GM19025 (cell line): ENCODE data around the gene LBX1.

Source experiments
- ATAC-seq: cut with Tn5 transposase; IDR thresholded peaks from one replicate; pipeline ENCODE4 v1.9.1; 2021; ENCODE audit warnings: mild to moderate bottlenecking, low read depth, moderate library complexity; ENCODE audit not compliant: unreplicated experiment

Gene LBX1

DNA sequence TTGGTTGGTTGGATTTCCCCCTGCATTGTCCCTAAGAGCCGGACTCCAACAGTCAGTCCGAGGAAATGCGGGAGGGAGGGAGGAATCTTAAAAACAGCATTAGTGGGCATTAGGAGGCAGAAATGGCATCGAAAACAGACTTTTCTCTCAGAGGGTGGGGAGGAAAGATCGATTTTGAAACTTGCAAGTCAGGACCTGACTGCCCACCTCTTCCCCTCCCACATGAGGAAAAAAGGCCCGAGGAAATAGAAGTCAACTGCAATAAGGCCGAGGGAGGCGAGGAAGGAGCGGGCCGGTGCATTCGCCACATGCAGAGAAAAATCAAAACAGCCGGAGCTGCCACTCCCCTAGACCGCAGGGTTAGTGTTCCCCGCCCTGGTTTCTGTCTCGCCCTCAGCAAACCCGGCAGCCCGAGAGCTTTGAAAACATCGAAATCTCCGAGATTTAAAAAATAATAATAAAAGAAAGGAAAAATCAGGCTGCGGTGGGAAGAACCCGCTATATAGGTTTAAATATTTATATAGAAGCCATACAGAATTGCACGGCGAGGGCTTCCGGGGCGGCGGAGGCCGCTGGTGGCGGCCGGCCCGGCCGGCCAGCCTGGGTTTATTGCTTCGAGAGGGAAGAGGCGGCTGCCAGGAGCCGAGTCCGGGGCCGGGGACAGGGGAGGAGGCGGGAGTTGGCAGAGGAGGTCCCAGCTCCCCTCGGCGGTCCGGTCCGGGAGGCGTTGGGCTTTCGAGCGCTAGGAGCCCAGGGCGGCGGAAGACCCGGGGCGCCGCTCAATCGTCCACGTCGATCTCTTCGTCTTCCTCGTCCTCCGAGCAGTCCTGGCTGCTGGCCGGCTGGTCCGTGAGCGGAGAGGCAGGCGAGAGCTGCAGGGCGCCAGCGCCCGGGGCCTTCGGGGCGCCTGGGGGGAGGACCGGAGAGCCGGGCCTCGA is 2.5 kb downstream of the LBX1 start:
- ATAC-seq, result no peak

DNA sequence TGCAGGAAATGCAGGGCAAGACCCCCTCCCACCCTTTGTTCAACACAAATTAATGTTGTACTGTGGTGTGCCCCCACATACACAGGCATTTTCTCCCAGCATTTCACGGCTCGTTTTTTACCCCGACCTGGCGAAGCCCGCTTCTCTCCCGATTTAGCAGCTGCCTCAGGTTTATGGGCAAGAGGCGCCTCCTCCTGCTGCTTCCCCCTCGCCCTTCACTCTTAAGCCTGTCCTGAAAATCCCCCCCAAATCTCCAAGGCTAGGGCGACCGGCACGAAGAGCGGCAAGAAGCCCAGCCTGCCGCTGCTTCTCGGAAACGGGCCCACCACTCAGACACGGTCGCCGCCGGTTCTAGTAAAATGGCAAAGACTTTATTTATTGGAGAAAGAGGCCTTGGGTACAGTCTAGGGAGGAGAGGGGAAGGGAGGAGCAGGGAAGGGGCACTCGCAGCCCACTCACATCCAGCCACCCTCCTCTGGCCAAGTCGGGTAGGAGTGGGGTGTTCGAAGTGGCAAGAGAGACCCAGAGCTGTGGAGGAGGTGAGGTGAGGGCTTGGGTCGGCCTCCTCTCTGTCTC is 3.3 kb downstream of the LBX1 start:
- ATAC-seq, result no peak

DNA sequence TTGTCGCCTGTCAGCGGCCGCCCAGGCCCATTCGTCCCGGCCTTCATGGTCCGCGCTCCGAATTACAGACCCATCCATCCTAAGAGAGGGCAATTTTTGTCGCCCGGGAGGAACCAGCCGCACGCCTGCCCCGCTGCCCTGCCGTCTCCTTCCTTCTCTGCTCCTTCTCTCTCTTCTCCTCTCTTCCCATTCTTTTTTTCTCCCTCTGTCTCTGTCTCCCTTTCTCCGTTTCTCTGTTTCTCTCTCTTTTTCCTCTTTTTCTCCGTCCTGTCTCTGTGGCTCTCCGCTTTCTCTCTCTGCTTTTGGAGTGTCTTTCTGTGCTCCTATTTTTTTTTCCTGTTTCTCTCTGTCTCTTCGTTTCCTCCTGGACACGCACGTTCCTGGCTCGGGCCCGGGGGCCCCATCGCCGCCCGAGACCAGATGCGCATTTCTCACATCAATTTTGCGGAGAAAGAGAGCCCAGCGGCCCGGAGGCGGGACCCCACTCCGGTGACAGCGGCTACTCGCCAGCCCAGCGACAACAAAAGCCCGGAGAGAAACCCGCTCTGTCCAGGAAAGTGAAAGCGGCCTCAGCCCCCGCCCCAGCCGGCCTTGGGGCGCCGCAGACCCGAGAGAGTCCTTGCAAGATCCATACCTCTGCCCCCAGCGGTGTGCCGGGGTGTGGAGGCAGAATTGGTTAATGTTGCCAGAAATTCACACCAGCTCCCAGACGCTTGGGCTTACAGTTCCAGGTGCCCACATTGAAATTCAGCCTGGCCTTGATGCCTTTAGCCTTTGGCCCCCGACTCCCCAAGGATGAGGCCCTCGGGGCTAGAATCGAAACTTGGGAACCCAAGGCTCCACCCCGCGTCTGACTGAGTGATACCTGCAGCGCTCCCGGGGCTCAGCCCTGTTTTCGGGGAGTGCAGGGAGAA is 4.1 kb downstream of the LBX1 start:
- no peak for ATAC-seq

DNA sequence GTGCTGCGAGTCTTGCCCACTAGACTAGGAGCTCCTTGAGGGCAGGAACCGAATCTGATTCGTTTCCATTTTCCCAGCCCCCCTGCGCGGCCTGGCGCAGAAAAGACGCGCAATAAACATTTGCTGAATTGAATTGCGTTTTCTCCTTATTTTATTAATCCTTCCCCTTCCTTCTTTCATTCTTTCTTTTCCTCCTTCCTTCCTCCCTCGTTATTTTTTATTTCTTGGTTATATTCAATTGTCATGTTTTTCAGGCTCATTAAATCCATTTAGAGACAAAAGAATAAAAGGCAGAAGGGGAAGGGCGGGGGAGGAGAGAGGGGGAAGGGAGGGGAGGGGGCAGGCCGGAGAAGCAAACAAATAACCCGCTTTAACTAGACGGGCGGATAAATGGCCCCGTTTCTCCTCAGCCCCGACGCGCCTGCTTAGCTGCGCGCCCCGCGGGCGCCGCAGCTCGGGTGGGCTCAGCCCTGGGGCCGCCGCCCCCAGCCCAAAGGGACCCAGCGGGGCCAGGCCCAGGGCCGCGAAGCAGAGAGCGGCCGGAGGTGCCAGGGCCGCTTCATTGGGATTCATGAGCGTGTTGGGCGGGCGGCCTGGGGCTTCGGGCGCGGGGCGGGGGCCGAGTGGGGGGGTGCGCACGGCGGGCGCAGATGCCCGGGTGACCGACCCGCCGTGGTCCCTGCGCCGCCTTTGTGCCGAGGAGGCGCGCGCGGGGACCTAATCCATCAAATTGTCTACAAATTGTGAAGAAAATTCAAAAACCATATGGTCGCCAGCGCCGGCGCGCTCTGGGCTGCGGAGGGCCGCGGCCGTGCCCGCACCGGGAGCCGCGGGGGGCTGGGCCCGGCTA is 5.0 kb downstream of the LBX1 start:
- no peak for ATAC-seq

DNA sequence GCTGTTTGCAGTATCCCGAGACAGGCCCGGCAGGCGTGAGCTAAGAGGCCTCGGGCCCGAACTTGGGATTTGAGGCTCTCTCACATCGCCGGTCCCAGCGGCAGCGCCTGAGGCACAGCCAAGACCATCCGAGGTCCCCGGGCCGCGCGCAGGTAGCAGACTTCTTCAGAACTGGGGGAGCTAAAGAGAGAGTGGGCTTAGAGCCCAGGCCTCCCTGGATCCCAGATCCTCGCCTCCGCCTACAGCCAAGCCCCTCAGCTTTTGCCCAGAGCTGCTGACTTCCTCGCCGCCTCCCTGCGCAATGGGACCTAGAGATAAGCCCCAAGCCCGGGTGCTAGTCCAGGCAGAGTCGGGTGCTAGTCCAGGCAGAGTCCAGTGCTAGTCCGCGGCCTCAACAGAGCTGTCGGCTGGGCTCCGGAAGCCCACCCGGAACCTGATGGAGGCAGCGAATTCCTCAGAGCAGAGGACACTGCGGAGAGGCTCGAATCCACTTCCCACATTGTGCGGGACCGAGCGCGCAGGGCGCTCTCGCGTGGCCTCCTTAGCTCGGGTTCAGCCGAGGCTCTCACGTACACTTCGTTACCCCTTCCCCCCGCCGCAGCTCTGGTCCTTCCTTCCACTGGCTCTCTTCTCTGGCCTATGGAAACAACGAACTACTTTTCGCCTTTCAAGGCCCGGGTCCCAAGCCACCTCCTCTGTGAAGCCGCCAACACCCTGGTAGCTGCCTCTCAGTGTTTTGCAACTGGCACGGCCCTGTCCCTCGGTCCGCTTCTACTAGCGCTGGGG is 5.8 kb downstream of the LBX1 start:
- ATAC-seq, result no peak

DNA sequence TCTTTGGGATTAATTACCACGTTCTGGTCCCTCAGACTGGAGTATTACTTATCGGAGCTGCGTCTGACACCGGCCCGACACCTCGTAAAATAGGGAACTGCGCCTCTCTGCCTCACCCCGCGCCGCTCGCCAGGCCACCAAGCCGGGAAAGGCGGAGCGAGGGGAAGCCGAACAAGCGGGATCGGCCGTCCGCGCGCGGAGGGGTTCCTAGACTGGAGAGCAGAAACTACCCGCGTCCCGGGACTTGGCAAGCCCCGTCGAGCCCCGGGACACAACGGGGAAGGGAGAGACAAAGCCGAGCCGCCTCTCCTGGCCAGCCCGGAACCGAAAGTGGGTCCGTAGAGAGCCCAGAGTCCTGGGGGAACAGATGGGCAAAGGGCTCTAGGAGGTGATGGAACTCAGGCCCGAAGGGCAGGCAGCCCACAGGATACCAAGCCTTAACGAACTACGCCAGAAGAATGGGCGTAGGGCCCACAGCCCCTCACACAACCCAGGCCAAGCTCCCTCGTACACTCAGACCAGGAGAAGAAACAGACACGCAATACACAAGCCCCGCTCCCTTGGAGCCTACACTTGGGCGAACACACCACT is 6.5 kb downstream of the LBX1 start:
- no peak for ATAC-seq

DNA sequence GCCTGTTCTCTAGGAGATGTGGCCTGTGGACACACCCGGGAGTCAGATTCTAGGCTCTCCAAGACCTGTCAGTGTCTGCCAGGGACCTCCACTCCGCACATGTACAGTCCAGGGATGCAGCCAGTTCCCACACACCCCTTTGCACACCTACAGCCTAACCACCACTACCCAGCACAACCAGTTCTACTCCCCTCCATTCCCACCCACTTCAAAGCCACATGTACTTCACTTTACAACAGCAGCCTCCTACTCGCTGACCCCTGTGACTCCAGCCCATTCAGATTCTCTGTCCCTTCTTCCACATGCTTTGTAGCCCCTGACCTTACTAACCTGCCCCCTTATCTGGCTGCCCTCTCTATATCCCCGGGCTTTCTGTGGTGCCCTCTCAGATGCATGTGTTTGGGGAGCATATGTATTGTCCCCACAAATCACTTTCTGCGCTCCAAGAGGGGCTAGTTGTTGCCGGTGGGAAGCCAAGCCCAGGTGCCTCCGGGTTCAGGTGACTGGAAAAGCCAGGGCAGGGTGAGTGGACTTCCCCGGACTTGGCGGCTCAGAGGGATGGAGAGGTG is 7.2 kb downstream of the LBX1 start:
- no peak for ATAC-seq

DNA sequence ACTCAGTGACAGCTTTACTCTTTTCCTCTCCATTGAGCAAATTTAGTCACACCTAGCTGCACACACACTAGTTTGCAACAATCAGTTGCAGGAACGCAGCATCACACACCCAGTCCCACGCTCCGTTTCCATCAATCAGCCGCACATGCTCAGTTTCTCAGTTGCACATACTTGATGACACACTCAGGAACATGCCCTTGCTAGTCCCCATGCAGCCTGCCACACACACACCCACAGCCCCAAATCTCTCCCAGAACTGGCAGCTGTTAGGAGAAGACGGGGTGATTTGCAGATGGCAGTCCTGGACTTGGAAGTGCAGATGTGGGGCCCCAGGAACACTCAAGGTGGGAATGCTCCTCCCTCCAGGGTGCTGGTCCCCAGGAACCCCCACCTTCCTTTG is 7.7 kb downstream of the LBX1 start:
- ATAC-seq, result no peak

DNA sequence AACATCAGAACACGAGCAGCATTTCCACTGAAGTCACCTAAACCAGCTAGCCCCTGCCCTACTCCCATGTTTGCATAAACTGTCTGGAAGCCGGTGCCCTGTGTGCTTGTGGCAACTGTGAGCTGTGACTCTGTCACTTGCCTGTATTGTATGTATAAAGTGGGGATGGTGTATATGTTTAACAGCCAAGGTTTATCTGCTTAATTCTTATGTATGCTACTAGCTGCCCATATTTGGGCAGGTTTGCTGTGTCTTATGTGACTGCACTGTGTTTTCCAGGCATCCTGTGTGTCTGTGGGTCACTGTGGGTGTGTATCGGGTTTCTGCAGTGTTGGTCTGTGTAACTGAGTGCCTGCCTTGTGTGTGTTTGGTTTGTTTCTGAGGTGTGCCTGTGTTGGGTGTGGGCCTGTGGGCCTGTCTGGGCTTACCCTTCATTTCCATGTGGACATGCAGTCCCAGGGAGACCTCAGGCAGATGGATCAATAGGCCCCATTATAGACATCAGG is 9.3 kb downstream of the LBX1 start:
- no peak for ATAC-seq

DNA sequence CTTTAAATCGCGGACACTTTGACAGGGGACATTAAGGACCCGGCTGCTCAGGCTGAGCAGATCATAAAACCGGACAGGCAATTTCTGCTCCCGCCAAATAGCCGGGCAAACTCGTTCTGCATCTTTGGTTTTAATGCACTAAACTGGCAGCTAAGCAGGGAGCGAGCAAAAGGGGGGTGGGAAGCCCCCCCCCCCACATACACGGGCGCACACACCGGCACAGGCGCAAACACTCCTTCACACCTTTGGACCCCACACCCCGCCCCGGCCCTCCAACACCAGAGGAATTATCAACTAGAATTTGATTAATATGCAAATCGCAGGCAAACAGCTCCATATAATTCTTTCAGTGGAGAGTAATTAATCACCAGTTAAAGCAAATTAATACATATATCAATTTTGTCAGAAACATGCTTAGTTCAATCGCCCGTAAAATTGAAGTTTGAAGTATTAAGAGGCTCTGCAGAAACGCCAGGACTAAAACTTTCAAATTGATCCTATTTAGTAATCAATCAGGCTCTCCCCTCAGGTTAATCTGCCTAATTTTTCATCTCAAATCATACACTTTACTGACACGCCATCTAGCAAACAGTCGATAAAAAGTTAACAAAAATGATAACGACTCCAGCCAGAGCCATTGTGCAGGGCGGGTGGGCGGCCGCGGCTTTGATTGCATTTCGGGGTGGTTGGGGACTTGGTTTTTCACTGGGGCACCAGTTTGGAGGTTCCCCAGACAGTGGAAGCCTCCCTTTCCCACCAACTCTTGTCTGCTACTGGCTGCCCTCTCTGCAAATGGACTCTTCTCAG is 9.9 kb downstream of the LBX1 start:
- no peak for ATAC-seq

DNA sequence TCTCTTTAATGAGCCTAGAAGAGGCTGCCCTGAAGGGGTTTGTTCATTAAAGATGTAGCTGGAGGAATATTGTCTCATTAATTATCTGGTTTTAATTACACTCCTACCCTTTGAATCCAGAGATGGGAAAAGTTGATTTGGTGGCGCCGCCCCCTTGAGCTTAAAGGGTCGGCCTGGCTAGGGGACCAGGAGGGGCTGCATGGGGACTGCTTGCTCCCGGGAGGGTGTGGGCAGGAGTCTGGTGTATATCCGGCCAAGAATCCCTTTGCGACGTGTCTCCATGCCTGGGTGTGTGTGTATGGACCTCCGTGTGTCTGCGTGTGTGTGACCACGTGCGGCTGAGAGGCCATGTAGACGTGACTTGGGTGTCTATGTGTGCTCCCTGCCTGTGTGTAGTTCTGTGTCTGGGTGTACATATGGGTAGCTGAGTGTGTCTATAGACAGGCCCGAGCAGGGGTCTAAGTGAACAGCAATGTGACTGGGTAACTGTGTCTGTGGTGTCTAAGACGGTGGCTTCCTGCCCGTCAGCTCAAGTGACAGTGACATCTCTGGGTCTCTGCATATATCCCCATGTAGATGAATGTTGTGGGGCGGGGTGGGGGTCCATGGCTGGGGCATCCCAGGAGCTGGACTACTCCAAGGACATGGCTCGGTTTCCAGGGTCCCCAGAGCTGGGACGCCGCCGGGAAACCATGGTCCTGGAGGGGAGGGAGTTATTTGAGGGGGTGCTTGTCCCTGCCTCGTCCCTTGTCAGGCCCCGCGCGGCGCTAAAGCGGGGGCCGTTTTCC is 10.7 kb downstream of the LBX1 start:
- ATAC-seq, result no peak

DNA sequence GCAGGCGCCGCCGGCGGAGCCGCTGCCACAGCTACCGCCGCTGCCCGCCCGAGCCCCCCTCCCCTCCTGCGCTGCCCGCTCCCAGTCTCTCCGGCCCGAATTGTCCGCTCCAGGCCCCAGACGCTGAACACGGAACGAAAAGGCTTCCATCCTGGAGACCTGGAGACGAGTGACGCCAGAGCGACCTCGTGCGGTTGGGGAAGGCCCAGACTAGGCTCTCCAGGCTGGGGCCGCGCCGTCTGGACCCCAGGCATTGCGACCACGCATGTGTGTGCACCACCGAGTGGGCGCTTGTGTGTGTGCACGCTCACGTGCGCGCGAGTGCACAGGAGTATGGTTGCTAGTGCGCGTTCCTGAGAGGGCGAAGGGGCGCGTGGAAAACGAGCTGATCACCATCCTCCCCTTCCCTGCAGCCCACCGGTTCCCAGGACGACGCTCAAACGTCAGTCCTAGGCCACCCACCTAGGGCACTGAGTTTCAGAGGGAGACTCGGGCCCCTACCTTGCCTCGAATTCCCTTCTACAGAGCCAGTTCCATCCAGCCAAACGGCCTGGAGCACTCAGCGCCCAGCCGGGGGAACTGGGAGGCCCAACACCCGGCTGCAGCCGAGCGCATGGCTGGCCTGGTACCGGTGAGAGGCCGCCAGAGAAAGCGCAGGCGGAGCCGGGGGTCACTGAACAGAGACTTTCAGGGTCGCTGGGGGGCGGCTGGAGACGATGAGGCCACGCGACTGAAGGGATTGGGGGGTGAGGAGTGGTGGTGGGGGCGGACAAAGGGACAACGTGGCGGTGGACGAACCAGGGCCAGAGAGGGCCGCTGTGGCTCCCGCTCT is 11.6 kb downstream of the LBX1 start:
- no peak for ATAC-seq

DNA sequence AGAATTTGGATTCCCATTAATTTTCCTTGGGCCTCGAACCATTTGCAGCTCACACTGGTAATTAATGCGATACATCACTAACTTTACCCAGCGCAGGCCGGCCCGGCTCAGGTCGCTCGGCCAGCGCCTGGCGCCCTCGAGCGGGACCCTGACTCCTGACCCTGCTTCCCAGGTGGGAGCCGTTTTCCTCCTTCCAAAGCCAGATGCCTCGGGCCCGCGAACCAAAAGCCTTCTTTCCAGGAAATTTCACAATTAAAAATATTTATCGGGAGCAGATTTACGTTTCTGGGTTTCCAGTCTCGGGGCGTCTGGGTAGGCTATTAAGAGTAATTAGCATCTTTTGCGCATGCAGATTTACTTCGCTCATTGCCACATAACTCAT is 12.2 kb downstream of the LBX1 start:
- ATAC-seq, result no peak

DNA sequence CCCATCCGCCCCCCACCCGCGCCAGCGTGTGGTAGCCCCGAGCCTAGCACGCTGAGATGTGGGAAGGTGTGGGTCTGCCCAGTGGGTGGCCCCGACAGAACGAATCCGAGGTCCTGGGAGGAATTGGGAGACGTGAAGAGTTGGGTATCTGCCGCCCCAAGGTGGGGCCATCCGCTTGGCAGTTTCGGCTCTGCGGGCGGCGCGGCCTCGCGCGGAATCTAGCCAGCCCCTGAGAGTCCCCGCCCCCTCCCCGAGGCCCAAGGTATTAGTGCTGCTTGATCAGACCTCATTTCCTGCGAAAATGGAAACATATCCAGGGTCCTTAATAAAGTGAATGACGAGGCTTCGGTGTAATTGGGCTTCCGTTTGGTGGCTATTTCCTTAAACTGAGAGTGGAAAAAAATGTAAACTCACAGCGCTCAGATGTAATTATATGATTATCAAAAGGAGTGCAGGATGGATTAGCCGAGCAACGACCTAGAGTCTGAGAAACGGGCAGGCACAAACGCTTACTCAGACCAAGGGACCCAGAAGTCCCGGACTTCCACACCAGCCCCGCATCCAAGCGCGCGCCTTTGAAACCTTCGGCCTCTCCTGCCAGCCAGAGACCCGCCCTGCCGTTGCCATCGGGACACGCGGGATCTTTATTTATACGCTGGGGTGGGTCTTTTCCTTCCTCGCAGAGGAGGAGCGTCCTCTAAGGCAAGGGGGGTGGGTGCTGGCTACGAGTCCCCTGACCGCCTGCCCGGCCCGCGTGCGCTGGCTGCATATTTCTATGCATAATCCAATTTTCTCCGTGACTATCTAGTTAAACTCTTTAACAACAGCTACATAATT is 12.8 kb downstream of the LBX1 start:
- no peak for ATAC-seq
